HCT116 (cell line): ENCODE measurements around the gene ELL2.

Source experiments
- CTCF ChIP-seq, 3 experiments: fragments of 200-600 bp in 1 of 3; sonication (generic) in 1 of 3; IDR thresholded peaks in 2 of 3; conservative IDR thresholded peaks in 1 of 3; 2 replicates each; pipeline ENCODE4 v1.5.1; 2012 to 2017; ENCODE audit warnings: low read depth in 2 of 3, low read length in 2 of 3, antibody characterized with exemption in 1 of 3, borderline replicate concordance in 1 of 3, control low read depth in 1 of 3, mild to moderate bottlenecking in 1 of 3, mixed read lengths in 1 of 3, mixed run types in 1 of 3, moderate library complexity in 1 of 3; ENCODE audit not compliant: insufficient read depth in 1 of 3
- EZH2 ChIP-seq: fragments of 200-600 bp; sonication (generic); IDR thresholded peaks from 2 replicates; pipeline ENCODE4 v1.6.1; 2017; ENCODE audit warnings: antibody characterized with exemption, mixed run types
- FOSL1 ChIP-seq: IDR thresholded peaks from 2 replicates; pipeline ENCODE4 v1.6.1; 2012; ENCODE audit warnings: low read depth
- JUND ChIP-seq: IDR thresholded peaks from 2 replicates; pipeline ENCODE4 v1.6.1; 2012
- POLR2A ChIP-seq: IDR thresholded peaks from 2 replicates; pipeline ENCODE4 v1.7.0; 2011; ENCODE audit warnings: borderline replicate concordance; ENCODE audit not compliant: insufficient read depth, insufficient read length; ENCODE audit errors: extremely low read depth
- SRF ChIP-seq: IDR thresholded peaks from 2 replicates; pipeline ENCODE4 v1.6.1; 2012; ENCODE audit warnings: low read depth
- YY1 ChIP-seq: IDR thresholded peaks from 2 replicates; pipeline ENCODE4 v1.6.1; 2011; ENCODE audit warnings: low read length, low read depth, moderate library complexity, mild to moderate bottlenecking; ENCODE audit not compliant: insufficient replicate concordance; ENCODE audit errors: extremely low read depth
- ZNF274 ChIP-seq: fragments of 200-500 bp; sonication (Bioruptor generic); IDR thresholded peaks from 2 replicates; pipeline ENCODE4 v1.6.1; 2014; ENCODE audit warnings: mild to moderate bottlenecking, low read depth, low read length, inconsistent platforms
- TF ChIP-seq, protein P1 (sequence below): IDR thresholded peaks from 2 replicates; pipeline ENCODE4 v1.6.1; 2012

DNA sequence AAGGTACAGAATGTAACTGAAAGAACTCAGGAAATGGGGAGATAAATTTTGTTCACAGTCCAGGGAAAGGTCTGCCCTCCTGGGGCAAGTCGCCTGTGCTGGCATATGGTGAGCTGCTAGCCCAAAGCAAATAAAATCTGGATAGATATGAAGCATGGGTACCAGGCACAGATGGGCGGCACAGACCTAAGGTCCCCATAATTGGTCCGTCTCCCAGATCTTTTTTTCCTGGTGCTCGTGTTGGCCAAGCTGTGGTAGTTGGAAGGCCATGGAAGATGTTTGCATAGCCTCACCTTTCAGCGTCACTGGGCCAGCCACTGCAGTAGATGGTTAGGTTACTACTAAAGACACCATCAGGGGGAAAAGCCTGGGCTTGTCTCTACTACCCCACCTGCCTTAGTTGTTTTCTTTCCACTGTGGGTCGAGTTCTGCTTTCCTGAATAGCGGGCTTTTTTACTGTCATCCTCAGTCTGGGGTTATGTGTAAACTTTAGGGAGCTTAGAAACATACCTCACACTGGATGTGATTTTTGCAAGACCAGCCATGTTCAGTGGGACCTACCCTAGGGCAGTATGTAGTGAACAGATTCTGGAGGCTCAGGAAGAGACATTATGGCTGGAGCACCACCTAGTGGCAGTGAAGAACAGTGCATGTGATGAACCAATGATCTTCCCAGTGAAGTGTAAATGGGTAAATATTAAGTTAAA, 114.9 kb downstream of the ELL2 start:
- no peak for TF ChIP-seq POLR2A
- TF ChIP-seq CTCF (IDR thresholded peaks at IDR 0.05 in 2 of 3, conservative IDR thresholded peaks at IDR 0.05 in 1 of 3; ENCODE audit: borderline replicate concordance in 1 of 3, insufficient read depth in 1 of 3, low read depth in 2 of 3, low read length in 2 of 3): peak; percentile 85 to 98 (median 95)
- no peak for TF ChIP-seq JUND
- TF ChIP-seq YY1: no peak
- no peak for TF ChIP-seq FOSL1
- TF ChIP-seq EZH2: no peak
- no peak for TF ChIP-seq SRF
- TF ChIP-seq, protein P1, sequence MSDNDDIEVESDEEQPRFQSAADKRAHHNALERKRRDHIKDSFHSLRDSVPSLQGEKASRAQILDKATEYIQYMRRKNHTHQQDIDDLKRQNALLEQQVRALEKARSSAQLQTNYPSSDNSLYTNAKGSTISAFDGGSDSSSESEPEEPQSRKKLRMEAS: no peak
- TF ChIP-seq ZNF274: no peak
